Measurements from ENCODE around the gene CHRM5. TPM values are rescaled to one million over a fixed set of nuclear protein-coding genes. Genes with fewer than 3 reads are reported as not detected.
A peak's percentile ranks its signal among the peaks of the same experiment; 100 is the strongest.

CHRM5 gene
- total and polyA plus RNA-seq, 9 of the 15 experiments (the other 6 are each of a cell fraction or from before 2014, with no cell fraction given): not detected

- TF ChIP-seq ELF1 (tag; IDR thresholded peaks at IDR 0.05): no peak
- TF ChIP-seq, protein P1, sequence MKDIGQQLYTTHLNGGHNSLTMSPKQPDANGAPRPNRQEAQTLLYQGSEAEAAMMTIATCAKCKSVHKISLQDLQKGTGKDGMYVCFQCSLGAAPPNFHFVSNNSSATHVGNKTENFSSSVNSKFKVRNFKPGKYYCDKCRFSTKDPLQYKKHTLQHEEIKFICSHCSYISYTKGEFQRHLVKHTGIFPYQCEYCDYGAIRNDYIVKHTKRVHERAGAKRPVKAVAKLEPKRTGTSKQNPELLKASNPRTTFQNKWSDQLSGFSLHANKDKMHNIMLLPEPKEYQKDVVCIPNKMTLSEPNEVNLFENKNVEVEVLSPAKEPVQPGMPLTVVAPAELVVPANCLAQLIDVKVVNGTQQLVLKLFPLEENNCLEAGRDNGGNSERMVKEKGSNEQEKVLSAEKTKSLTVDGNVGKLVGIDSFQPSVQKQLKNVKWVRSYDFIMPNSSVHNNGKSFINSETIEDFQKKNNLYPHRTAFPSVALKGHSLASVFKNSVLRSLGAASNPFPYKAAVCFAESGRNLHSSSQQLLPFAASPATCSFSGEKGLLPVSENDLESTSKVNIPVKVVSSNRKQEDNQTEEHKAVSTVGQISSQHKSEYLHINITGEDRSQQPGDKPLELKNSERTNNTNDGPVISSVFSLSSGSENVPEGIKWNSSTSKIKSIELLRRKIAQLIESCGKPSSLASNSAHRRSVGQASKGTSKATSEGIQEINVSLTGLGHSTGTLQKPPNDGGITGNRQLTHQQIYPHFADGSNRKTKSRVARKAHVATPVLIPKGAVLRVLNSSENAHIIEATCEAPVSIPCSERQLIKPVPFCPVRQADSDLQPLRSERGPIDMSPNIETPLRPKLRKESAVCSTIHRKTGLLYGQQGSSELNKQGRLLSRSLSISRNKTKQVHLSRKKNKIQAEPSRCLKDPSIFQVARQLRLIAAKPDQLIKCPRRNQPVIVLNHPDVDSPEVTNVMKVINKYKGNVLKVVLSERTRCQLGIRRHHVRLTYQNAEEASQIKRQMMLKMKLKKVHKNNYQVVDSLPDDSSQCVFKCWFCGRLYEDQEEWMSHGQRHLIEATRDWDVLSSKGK (CRISPR knock-in tag; IDR thresholded peaks at IDR 0.05): no peak
- TF ChIP-seq GTF3C2 (IDR thresholded peaks at IDR 0.05; ENCODE audit: borderline replicate concordance, extremely low read depth, insufficient read length): no peak
- no peak for TF ChIP-seq ATF1 (CRISPR knock-in tag; IDR thresholded peaks at IDR 0.05)
- TF ChIP-seq ATF1 (tag; IDR thresholded peaks at IDR 0.05): no peak
- no peak for TF ChIP-seq ZNF766 (CRISPR knock-in tag; conservative IDR thresholded peaks at IDR 0.05)
- TF ChIP-seq ZNF282 (CRISPR knock-in tag; IDR thresholded peaks at IDR 0.05): no peak
- no peak for TF ChIP-seq BCL6 (CRISPR knock-in tag; IDR thresholded peaks at IDR 0.05)
- peak; percentile 75 for TF ChIP-seq CBFA2T3 (IDR thresholded peaks at IDR 0.05)
- TF ChIP-seq, protein P2, sequence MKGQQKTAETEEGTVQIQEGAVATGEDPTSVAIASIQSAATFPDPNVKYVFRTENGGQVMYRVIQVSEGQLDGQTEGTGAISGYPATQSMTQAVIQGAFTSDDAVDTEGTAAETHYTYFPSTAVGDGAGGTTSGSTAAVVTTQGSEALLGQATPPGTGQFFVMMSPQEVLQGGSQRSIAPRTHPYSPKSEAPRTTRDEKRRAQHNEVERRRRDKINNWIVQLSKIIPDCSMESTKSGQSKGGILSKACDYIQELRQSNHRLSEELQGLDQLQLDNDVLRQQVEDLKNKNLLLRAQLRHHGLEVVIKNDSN (CRISPR knock-in tag; IDR thresholded peaks at IDR 0.05): no peak
- no peak for TF ChIP-seq ZNF232 (CRISPR knock-in tag; IDR thresholded peaks at IDR 0.05)
- TF ChIP-seq SRSF7 (optimal IDR thresholded peaks at IDR 0.05; ENCODE audit: low read depth, low read length): no peak
- TF ChIP-seq POLR2AphosphoS5 (IDR thresholded peaks at IDR 0.05; ENCODE audit: control insufficient read depth, insufficient read depth, low read depth, low read length): no peak
- no peak for TF ChIP-seq TFAM (CRISPR knock-in tag; conservative IDR thresholded peaks at IDR 0.05)
- TF ChIP-seq, protein P3, sequence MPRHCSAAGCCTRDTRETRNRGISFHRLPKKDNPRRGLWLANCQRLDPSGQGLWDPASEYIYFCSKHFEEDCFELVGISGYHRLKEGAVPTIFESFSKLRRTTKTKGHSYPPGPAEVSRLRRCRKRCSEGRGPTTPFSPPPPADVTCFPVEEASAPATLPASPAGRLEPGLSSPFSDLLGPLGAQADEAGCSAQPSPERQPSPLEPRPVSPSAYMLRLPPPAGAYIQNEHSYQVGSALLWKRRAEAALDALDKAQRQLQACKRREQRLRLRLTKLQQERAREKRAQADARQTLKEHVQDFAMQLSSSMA (CRISPR knock-in tag; IDR thresholded peaks at IDR 0.05): no peak
- TF ChIP-seq ESRRB (CRISPR knock-in tag; IDR thresholded peaks at IDR 0.05; ENCODE audit: borderline replicate concordance): no peak
- peak; percentile 63; the same call in 1 of the 2 replicates for TF ChIP-seq CTBP1 (IDR thresholded peaks at IDR 0.05; ENCODE audit: borderline replicate concordance)
- no peak for TF ChIP-seq ZNF280B (CRISPR knock-in tag; IDR thresholded peaks at IDR 0.05)
- TF ChIP-seq SRSF1 (IDR thresholded peaks at IDR 0.05; ENCODE audit: low read depth, low read length): no peak
Measured at GRCh38 chr15:34079904-34080303, 111.6 kb downstream of the CHRM5 start (continued).

All from K562 (cell line).